HG03520 (cell line): ENCODE measurements around the gene ATRNL1.

ENCODE experiments used
- ATAC-seq: cut with Tn5 transposase; IDR thresholded peaks from one replicate; pipeline ENCODE4 v1.9.1; 2021; ENCODE audit warnings: mild to moderate bottlenecking, moderate library complexity; ENCODE audit not compliant: unreplicated experiment

The ATRNL1 gene

DNA sequence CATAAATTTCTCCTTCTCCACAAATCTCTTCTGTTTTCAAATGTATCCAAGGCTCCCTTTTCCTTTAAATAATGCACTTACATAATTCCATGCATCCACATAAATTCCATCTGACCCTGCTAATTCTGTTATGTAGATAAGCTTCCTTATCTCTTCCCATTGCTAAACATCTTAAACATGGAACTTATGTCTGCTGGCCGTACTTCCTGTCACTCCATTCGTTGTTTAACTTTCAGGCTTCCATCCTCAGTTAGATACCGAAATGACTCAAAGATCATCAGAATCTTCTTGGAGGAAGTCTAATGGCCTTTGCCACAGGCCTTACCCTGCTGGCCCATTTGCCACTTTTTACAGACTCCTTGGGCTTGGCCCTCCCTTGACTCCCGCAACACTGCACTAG is 848.9 kb downstream of the ATRNL1 start:
- no peak for ATAC-seq

DNA sequence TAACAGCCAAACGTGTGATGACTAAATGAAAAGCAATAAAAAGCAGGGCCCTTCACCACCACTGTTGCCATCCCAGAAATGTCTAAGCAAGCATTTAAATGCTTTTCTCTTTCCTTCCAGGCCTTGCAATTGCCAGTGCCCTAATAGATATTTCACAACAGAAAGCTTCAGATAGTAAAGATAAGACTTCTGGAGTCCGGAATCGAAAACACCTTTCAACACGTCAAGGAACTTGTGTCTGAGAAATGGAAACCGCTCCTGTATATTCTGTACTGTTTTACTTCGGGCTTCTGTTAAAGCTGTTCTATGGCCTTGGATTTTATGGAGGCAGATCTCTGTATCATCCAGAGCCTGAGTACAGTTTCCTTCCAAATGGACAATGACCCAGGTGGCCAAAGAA is 851.4 kb downstream of the ATRNL1 start:
- no peak for ATAC-seq

DNA sequence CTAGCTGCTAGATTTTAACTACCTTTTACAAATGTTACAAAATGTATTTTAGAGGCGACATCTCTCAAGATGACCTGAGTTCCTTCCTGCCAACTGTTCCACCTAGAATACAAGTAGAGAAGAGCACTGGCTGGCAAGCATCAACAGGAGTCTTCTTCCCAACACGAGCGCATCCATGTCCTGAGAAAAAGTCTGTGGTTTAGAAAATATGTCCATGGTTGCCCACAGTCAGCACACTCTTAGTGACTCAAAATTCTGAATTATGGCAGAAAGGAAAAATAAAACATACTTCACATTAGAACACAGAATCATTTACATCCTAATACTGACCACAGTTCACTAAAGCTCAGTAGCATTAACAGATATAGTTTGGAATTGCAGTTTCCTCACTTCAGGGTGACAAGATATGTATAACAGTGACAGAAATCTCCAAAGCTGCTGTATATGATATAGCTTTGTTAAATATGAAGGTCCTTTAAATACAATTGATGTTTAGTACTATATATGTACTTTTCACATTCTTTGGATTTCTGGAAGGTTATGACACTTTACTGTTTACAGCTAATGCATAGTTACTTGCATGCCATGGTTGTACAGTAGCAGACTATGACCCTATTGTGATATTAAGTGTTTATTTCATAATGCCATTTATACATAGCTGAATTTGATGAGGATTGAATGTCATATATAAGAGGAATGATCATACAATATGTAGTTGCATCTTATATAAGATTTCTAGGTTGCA is 852.7 kb downstream of the ATRNL1 start:
- ATAC-seq: no peak

DNA sequence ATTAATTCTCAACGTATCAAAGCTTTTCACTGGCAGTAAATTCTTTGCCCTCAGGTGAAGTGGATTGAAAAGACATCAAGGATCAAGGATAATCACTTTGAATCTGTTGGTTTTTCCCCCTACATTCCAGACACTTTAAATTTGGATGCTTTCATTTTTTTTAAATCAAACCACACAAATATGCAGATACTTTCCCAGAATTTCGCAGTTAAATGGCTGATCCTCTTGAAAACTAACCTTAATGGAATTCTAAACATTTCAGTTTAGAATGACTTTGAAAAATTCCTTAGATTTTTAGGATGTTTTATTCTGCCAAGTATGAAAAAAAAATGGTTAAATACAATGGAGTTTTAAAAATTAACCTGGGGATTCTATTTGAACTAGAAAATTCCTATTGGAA is 853.9 kb downstream of the ATRNL1 start:
- ATAC-seq: no peak

DNA sequence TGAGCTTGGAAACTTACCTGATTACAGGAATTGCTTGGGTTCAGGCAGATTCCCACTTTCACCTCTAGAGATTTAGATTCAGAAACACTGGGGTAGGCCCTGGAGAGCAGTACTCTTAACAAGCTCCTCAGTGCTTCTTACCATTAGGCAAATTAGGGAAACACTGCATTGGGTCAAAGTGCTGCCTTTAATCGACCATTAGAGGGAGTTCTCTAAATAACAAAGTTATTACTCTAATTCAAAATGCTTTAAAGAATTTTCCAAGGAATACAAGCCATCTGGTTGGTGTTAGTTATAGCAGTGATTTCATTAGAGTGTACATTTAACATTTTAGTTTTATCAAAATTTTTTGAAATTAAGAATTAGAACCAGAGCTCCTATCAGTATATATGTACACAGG is 855.3 kb downstream of the ATRNL1 start:
- ATAC-seq: no peak

DNA sequence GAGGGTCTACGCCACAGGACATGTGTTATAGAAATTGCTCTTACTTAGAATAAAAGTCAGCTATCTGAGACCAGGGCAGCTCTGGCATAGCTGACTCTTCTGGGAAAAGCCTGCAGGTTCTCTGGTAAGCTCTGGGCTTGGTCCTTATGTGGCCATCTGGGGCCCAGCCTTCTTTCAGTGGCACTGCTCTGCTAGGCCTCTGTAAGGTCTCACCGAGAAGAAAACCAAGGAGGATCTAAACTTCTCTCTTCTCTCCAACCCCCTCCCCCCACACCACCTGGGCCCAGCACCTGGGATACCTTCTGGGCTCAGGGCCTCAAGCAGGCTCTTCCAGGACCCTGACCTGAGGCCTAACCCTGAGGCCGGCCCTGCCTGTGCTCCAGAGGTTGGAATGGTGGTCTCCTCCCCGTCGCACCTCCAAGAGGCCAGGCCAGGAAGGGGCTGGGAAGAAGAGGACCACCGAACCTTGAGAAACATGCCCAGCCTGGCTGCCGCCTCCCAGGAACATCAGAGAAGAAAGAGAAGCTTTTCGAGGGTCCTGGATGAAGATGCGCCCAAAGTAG is 856.2 kb downstream of the ATRNL1 start:
- ATAC-seq: no peak

DNA sequence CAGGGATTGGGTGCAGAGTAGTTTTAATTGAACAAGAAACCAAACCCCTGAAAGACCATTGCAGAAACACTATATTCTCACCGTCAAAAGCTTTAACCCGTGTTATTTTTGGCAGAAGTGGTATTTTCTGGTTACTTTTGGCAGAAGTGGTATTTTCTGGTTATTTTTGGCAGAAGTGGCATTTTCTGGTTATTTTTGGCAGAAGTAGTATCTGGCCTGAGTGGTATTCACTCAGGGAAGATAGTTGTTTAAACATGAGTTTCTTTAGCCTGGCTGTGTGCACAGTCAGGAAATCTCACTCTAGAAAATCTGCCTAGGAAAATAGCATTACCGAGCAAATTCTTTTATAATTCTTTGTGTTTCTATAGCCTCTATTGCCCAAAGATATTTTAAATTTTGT is 857.2 kb downstream of the ATRNL1 start:
- ATAC-seq: no peak

DNA sequence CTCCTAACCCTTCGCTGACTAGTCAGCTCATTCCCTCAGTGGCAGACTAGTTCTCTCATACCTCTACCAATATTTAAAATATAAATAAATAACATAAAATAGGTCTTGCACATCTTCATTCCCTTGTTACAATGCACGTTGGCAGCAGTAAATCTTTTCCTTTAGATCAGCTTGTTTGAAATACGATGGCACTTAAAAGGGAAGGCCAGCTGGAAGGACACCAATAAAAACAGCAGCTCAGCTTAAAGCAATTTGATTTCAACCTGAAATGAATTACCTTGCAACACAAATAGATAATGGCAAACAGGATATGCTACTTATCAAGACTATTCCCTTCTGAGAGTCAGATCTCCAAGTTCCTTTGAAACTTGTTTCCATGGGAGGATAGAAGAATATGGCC is 858.1 kb downstream of the ATRNL1 start:
- no peak for ATAC-seq

DNA sequence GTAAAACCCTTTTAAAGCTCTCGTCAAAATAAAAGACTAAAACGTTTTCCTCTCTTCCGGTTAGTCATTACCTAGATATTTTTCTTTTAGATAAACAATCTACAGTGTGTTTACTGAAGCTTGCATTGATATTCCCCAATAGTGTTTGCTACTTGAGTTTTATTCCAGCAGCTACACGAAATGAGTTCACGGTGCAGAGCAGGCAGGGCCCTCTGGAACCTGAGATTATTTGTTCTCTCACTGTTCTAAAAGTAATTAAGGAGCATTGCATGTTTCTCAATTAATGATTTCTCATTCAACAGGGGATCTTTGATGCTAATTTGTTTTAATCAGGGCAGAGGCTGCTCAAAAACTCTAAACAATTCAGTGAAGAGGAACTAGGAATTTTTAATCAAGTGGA is 860.1 kb downstream of the ATRNL1 start:
- no peak for ATAC-seq

DNA sequence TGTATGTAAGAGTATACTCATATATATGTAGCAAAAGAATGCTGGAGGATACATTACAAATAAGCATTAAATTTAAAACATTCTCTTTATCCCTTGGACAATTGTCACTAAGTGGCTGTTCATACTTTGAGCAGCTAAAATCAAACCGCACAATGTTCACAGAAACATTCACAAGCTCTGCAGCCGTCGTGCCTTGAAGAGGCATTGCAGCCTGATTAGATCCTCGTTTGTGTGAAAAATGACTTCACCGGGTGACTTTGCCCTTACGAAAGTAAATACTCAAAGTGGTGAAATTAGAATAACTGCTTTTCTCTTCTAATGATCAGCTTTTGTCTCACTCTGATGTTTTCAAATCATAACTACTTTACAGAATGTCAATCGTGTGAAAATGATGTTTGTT is 860.8 kb downstream of the ATRNL1 start:
- ATAC-seq: no peak

DNA sequence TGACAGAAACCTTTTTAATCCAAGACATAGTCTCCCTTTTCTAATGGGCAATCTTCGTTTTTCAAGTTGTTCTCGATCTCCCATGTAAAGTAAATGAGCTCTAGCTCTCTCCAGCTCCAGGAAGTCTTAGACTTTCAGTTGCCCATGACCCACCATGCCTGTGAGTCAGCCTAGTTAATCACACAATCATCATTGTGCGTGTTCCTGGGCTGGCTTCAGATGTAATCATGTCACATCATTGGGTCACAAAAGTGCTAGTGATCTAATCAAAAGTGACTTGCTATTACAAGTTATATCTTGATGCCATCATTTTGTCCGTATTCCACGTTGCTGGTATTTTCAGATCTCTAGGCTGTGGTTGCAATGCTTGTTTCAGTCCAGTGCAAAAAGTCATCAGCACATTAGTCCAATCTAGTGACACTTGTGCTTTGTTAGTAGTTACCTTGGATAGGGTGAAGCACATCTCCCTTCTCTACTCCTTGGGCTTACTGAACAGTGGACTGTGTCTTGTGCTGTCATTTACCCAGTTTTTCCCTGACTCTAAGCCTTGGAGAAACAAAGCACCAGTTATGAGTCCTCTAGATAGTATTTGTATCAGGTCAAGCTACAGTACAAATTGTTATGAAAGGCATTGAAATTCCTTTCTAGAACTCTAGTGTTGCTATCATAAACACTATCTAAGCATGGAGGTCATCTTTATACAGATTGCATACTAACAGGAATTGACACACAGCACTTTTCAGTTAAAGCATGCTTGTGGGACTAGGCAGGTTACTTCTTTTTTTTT is 863.3 kb downstream of the ATRNL1 start:
- no peak for ATAC-seq

DNA sequence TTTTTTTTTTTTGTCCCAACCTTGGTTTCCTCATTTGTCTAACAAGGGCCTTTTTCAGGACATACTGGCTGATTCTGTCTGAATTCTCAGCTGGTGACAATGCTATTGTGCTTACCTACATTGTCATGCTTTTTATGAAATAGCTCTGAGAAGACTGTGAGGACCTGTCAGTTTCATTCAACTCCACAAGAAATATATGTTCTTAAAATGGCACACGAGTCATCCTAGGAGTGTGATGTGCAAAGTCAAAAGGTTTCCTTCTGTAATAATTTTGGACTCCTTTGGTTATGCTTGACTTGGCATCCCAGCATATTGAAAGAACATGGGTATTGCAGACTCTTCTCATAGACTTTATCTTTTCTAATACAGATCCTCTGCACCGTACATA is 863.8 kb downstream of the ATRNL1 start:
- no peak for ATAC-seq

DNA sequence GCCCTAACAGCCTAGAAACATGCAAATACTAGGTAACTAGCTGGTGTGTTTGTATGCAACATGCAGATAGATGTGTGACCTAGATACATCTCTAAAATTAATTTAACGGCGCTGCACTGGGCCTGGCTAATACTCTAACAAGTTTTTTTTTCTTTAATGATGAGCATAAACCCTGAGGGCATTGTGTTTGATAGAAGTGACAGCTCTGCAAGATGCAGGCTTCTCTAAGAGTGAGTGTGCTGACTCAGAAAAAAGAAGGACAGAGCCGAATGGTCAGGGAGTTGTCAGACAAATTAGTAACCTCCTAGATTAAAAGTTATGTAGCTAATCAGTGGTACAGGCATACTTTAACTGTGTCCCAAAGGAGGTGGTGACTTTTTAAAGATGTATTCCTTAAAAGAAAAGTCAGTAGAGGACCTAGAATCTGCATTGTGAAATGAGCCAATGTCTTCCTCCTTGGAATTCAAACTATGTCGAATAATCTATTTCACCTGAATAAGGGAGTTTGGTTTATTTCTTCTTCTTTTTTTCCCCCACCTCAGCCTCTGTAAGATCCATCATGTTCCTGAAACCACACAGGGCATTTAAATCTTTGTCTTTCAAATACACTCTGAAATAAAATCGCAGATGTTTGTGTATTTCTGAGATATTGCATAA is 864.7 kb downstream of the ATRNL1 start:
- ATAC-seq: no peak

DNA sequence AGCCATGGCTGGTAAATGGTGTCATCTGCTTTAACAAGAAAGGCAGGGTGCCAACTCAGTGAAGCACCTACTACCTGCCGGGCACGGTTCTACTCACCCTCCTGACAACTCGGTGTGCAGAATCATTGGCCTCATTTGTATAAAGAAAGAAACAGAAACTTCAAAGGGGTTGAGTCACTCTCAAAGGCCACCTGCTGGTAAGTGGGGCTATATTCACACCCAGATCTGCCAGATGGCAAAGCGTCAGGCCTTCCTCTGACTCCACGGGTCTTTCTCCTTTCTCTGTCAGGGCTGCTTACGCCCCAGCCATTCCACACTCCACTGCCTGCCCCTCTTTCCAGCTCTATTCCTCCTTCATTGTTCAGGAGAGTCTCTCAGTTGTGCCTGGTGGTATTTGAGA is 870.7 kb downstream of the ATRNL1 start:
- no peak for ATAC-seq

DNA sequence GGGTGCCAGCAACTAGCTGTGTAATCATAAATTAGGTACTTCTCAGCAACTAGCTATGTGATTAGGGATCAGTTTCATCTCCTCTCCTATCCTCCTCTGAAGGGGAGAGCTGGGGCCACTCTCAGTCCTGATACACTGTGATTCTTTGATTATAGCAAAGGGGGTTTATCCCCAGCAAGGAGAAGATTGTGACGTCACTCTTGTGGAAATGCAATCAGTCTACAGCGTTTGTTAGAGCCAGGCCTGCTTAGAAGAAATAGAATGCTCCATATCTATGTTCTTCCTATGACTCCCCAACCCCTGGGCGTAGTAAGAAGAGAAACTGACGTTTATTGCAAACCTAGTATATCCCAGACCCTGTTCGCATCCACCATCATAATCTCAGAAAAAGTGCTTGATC is 871.7 kb downstream of the ATRNL1 start:
- ATAC-seq: no peak

DNA sequence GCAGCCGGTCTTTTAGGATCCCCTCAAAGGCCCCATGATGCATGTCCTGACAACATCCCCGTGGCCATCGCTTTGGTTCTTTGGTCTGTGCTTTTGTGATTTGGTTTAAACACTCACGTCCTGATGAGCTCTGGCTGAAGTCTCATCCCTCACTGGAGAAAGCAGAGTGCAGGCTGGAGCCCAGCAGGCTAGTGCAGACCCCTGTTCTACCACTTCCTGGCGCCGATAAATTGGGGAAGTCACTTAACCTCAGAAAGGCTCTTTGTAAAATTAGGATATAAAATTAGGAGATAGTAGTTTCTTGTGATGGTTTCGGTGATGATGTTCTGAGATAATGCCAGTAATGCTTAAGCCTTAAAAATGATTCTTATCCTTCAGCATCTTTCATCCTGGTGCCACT is 872.2 kb downstream of the ATRNL1 start:
- ATAC-seq: no peak

DNA sequence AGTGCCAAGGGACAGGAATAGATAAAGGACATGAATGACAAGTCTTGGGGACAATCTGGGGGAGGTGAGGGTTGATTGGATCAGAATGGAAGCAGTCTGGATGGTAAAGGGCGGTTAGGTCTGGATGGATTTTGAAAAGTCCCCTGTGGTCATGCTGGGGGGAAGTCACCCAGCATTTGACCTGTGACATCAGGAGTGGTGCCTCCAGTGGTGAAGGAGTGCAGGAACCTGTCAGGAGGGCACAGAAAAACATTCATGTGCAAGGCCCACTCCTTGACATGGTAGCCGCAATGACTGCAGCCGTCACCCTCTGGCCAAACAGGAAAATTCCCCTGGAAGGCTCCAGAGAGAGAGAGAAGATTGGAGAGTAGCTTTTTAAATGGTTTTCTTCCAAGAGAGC is 875.1 kb downstream of the ATRNL1 start:
- no peak for ATAC-seq

DNA sequence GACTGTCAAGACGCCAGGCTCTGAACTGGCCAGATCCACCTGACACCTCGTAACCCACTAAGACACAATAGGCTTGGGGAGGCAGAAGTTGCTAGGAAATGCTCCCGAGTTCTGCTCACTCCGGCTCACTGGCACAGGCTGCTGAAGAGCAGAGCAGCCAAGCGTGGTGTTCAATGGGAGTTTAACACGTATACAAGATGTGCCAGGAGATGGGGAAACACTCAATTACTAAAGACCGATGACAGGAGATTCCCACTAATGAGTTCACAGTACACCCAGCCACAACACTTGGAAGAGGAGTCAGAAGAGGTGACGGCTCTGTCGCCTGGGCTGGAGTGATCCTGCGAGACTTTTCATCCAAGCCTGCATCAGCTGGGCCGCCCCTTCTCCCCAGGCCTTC is 876.4 kb downstream of the ATRNL1 start:
- ATAC-seq: no peak

DNA sequence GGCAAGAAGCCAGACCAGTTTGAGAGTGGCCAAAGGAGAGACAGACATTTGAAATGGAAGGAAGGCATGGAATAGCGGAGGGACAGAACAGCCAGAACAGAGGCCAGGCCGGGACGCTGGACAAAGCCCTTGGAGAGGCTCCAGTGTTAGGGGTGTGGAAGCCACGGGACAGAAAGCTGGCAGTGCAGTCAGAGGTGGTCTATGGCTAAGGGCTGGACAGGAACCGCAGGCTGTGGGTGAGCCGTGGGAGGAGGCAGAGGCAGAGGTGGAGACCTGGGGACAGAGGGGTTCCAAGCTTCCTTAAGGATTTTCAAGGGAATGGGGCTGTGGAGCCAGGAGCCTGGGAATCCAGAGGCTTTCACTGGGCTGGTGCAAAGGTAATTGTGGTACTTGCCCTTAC is 878.8 kb downstream of the ATRNL1 start:
- ATAC-seq: no peak

DNA sequence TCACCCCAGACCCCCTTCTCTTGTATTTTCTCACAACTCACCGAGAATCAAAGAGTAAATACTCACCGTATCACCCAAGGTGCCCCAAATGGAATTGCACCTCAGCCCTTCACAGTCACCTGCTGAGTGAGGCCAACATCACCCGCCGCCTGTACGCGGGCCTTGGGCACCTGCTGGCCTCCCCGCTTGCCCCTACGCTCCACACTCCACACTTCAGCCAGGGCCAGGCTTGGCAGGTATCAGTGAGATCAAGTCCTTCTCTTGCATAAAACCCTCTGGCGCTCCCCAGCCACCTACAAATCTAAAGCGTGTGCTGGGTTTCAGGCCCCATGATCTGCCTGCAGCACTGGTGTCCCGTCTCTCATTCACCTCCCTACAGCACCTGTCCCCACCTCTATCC is 879.3 kb downstream of the ATRNL1 start:
- ATAC-seq: no peak

DNA sequence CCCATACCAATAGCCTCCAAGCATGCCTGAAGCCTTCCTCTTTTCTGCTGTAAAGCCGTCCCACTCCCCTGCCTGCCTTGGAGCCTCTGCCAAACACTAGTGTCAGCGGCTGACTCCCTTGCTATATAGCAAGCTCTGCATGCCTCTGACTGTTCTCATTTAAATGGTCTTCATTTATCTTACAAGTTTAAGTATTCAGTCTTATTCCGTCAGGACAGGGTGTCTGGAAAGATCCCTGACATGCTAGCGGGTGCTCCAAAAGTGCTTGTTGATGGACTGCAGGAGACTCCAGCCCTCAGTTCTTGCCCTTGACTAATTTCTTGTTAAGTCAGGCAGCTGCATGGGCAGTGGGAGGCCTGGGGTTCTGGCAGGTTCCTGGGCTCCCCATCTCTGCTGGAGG is 881.2 kb downstream of the ATRNL1 start:
- ATAC-seq: no peak
